ENCODE data around the gene ACOT4.

The ACOT4 gene

DNA sequence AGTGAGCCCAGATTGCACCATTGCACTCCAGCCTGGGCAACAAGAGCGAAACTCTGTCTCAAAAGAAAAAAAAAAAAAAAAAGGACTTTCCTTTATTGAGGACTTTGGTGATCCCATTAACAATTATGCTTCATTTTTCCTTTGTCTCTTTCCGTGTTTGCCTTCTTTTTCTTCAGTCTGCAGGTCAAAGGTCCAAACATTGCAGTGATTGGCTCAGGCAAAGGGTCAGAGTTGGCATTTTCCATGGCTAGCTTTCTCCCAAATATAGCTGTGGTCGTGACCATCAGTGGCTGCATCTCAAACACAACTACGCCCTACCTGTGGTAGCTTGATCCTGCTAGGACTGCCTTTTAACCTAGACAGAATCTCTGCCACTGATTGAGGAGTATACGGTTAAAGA is 46.2 kb downstream of the ACOT4 start:
- no peak for DNase-seq (ENCODE audit: low spot score)
- no peak overlapping the region for H3K4me3 ChIP-seq
- H3K27ac ChIP-seq = no peak overlapping the region
- TF ChIP-seq CTCF (IDR thresholded peaks at IDR 0.05) = no peak

DNA sequence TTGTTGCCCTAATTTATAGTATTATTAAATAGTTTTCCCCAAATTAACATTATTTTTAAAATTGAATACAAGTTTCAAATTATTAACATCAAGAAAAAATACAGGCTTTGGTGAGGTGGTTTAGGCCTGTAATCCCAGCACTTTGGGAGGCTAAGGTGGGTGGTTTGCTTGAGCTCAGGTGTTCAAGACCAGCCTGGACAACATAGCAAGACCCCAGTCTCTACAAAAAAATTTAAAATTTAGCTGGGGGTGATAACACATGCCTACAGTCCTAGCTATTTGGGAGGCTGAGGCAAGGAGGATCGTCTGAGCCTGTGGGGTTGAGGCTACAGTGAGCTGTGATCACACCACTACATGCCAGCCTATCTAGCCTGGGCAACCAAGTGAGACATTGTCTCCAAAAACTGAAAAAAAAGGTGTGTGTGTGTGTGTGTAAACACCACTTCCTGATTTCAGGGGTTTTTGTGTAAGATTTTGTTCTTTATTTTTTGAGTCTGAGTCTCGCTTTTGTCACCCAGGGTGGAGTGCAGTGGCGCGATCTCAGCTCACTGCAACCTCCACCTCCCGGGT is 49.2 kb downstream of the ACOT4 start:
- Histone ChIP-seq H3K27ac (no peak overlapping the region), H3K4me3 (no peak overlapping the region)
- TF ChIP-seq CTCF (IDR thresholded peaks at IDR 0.05) = no peak
- no peak for DNase-seq (ENCODE audit: low spot score)

DNA sequence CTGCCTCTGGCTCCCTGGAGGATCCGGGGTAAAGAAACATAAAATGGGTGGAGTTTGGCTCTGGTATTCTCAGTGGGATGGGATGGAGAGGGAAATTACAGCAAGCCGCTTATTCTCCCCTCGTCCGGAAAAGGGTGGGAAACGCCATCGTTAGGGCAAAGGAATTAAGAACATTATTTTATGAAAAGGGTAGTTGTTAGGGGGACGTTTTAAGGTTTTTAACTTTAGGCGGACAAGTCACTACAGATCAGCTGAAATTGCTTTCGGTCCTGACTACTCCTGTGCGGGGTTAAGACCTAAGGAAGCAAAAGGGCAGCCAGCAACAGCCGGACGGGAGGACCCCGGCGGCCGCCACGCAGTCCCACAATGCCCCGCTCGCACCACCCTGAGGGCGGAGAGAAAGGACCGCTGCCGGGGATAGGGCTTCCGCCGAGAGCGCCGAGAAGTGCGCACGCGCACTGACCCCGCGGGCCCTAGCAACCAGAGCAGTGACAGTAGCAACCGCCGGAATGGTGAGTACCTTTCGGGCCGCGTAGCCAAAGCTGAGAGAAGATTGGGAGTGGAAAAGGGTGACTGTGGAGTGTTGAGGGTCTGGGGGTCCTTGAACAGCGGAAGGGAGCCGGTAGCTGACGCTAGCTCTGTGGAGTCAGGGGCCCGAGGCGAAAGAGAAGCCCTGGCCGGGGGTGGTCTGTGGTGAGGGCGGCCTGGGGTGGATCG is 53.0 kb downstream of the ACOT4 start, which contains the start of gene DNAL1:
Gene DNAL1, plus strand, starts transcription at position 456 of the 717 bp plus-strand sequence. Its CDS starts 54 bp downstream, at position 510.
- Histone ChIP-seq H3K4me3 (peak within 1 kb of the TSS; percentile 85), H3K27ac (peak within 1 kb of the TSS; percentile 76 to 90)
- TF ChIP-seq CTCF (IDR thresholded peaks at IDR 0.05) = no peak
- peak; percentile 93 for DNase-seq (ENCODE audit: low spot score)

GRCh38 chr14:73645248-73645610 is 53.6 kb downstream of the ACOT4 start:
- Histone ChIP-seq H3K27ac (peak overlapping the region; percentile 76 to 90), H3K4me3 (peak overlapping the region; percentile 85)
- DNase-seq (ENCODE audit: low spot score) = no peak
- TF ChIP-seq CTCF (IDR thresholded peaks at IDR 0.05) = no peak
